ENCODE measurements around the gene ZMYM1.

The ZMYM1 gene

DNA sequence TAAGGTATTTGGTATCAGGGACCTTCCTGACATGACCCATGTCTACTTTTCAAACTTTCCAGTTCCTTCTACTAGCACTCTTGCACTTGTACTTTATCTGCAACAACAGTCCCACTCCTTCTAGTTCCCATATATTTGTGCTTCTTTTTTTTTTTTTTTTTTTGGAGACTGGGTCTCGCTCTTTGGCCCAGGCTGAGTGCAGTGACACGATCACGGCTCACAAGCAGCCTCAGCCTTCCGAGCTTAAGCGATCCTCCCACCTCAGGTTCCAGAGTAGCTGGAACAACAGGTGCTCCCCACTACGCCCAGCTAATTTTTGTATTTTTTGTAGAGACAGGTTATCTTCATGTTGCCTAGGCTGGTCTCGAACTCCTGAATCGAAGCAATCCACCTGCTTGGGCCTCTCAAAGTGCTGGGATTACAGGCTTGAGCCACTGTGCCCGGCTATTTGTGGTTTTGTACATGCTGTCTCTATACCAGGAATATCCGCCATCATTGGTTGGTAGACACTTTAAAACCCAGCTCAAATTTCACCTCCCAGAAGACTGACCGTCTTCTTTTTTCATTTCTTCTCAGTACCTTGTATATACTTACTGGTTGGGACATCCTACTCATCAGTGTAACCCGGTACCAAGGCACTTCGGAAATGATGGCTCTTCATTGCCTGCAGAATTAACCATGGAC lies 1.1 kb downstream of the ZMYM1 start:
- H3K4me3 ChIP-seq (ENCODE audit: low read depth in 1 of 2, low read length in 1 of 2), result peak overlapping the region; percentile 68 to 80
- no peaks in the 10 kb centered on the region for H3K9me3 ChIP-seq
- TF ChIP-seq, protein P1, sequence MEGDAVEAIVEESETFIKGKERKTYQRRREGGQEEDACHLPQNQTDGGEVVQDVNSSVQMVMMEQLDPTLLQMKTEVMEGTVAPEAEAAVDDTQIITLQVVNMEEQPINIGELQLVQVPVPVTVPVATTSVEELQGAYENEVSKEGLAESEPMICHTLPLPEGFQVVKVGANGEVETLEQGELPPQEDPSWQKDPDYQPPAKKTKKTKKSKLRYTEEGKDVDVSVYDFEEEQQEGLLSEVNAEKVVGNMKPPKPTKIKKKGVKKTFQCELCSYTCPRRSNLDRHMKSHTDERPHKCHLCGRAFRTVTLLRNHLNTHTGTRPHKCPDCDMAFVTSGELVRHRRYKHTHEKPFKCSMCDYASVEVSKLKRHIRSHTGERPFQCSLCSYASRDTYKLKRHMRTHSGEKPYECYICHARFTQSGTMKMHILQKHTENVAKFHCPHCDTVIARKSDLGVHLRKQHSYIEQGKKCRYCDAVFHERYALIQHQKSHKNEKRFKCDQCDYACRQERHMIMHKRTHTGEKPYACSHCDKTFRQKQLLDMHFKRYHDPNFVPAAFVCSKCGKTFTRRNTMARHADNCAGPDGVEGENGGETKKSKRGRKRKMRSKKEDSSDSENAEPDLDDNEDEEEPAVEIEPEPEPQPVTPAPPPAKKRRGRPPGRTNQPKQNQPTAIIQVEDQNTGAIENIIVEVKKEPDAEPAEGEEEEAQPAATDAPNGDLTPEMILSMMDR (IDR thresholded peaks at IDR 0.05), result no peak
- peak overlapping the region; percentile 77 for H3K27ac ChIP-seq
- peaks cover 9 to 10% of the 10 kb centered on the region in 2 experiments for H3K4me1 ChIP-seq (ENCODE audit: control insufficient read depth in 1 of 2, insufficient read depth in 1 of 2, low read depth in 1 of 2, low read length in 1 of 2)
- H3K36me3 ChIP-seq, result no peaks in the 10 kb centered on the region
- peaks cover 11% of the 10 kb centered on the region for H3K27me3 ChIP-seq

DNA sequence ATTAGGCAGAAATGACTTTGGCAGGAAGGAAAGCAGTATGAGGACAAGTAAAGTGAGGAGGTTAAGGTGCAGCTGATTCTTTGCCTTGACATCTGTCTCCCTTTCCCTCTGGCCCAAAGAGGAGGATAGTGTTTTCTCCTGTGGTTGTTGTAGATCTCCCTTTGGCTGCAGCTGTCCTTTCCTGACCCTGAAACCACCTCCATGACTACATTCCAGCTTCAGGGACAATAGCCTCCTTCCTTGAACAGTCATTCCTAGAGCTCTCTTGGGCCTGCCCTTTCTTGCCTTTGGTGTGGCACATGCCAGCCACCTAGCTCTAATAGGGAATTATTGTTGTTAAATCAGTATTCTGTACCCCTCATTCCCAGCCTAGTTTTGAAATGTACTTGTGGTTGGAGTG lies 6.2 kb downstream of the ZMYM1 start:
- Histone ChIP-seq H3K4me1 (ENCODE audit: control insufficient read depth in 1 of 2, insufficient read depth in 1 of 2, low read depth in 1 of 2, low read length in 1 of 2) (peaks cover 0 to under 1% of the 10 kb centered on the region in 2 experiments), H3K36me3 (no peaks in the 10 kb centered on the region), H3K9me3 (no peaks in the 10 kb centered on the region), H3K27ac (no peak overlapping the region), H3K27me3 (no peaks in the 10 kb centered on the region), H3K4me3 (ENCODE audit: low read depth in 1 of 2, low read length in 1 of 2) (no peak overlapping the region)
- TF ChIP-seq, protein P1 (IDR thresholded peaks at IDR 0.05), result no peak

DNA sequence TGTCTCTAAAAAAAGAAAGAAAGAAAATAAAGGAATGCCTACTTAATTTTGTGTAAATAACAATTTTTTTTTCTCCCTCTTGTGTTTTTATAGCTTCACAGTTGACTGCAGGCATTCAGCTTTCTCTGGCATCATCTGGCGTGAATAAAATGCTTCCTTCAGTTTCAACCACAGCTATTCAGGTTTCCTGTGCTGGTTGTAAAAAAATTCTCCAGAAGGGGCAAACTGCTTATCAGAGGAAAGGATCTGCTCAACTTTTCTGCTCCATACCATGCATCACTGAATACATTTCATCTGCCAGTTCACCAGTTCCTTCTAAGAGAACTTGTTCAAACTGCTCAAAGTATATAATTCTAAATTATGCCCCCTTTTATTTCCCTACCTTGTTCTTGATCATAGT lies 18.0 kb downstream of the ZMYM1 start:
- H3K27me3 ChIP-seq, result no peaks in the 10 kb centered on the region
- H3K4me1 ChIP-seq (ENCODE audit: control insufficient read depth in 1 of 2, insufficient read depth in 1 of 2, low read depth in 1 of 2, low read length in 1 of 2), result no peaks in the 10 kb centered on the region
- no peak overlapping the region for H3K4me3 ChIP-seq (ENCODE audit: low read depth in 1 of 2, low read length in 1 of 2)
- no peak overlapping the region for H3K27ac ChIP-seq
- no peaks in the 10 kb centered on the region for H3K9me3 ChIP-seq
- TF ChIP-seq, protein P1 (IDR thresholded peaks at IDR 0.05), result no peak
- peaks cover 77% of the 10 kb centered on the region for H3K36me3 ChIP-seq

DNA sequence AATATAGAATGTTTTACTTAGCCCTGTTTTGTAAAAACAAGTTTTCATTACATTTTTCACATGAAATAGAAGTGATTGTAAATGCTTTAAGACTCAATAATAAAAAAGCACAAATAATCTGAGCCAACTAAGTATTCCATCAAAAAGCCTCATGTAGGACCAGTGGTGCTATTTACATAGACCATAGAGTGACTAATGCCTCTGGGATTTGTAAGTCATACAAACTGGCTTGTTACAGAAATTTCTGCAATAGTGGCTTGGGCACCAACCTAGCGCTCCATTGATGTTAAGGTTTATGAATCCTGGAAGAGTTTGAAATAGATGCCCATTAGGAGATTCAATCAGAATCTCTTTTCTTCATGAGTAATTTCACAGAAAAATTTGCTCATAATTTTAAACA lies 31.9 kb downstream of the ZMYM1 start:
- Histone ChIP-seq H3K9me3 (no peaks in the 10 kb centered on the region), H3K27me3 (no peaks in the 10 kb centered on the region), H3K4me3 (ENCODE audit: low read depth in 1 of 2, low read length in 1 of 2) (no peak overlapping the region), H3K27ac (no peak overlapping the region), H3K36me3 (peaks cover 37% of the 10 kb centered on the region), H3K4me1 (ENCODE audit: control insufficient read depth in 1 of 2, insufficient read depth in 1 of 2, low read depth in 1 of 2, low read length in 1 of 2) (no peaks in the 10 kb centered on the region)
- TF ChIP-seq, protein P1 (IDR thresholded peaks at IDR 0.05), result no peak

DNA sequence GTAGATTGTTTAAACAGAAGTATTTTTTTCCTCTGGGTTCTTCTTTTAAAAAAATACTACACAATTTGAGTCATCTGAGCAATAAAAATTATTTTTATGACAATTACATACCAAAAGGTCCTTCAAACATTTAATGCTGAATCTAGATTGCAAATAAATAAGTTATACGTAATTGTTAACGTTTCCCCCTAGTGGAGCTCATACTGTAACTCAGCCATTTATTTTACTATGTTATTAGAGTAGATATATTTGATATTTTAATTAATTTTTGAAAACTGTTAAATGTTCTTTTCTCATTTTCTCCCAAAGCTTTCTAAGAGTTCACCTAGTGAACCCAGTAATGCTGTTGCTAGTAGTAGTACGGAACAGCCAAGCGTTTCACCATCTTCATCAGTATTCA lies 33.5 kb downstream of the ZMYM1 start:
- H3K36me3 ChIP-seq, result peaks cover 34% of the 10 kb centered on the region

More for the DNA sequence above, 33.5 kb downstream of the ZMYM1 start:
- H3K27ac ChIP-seq, result no peak overlapping the region
- H3K27me3 ChIP-seq, result no peaks in the 10 kb centered on the region
- no peaks in the 10 kb centered on the region for H3K4me1 ChIP-seq (ENCODE audit: control insufficient read depth in 1 of 2, insufficient read depth in 1 of 2, low read depth in 1 of 2, low read length in 1 of 2)
- H3K4me3 ChIP-seq (ENCODE audit: low read depth in 1 of 2, low read length in 1 of 2), result no peak overlapping the region
- H3K9me3 ChIP-seq, result no peaks in the 10 kb centered on the region
- TF ChIP-seq, protein P1 (IDR thresholded peaks at IDR 0.05), result no peak

Data from neutrophil (primary cell).